ENCODE data around the gene PHF8. TPM values are rescaled to one million over a fixed set of nuclear protein-coding genes. Genes with fewer than 3 reads are reported as not detected.

The PHF8 gene
- total RNA-seq, 2 donors from 2014 or later: 21.4 to 31.0 TPM

GRCh38 chrX:53918702-53919101 lies 125.6 kb downstream of the PHF8 start:
- H3K9ac ChIP-seq (ENCODE audit: low read depth in 2 of 2, low read length in 2 of 2): no peak overlapping the region
- H3K36me3 ChIP-seq: no peaks in the 10 kb centered on the region
- no peak overlapping the region for H3K27ac ChIP-seq
- H3K4me3 ChIP-seq: no peak overlapping the region
- no peaks in the 10 kb centered on the region for H3K4me1 ChIP-seq
- H3K9me3 ChIP-seq: no peaks in the 10 kb centered on the region
- H3K27me3 ChIP-seq: no peaks in the 10 kb centered on the region
- no peak for DNase-seq
- intact Hi-C loops (cut with DNase I): no loop called here
- no peak for TF ChIP-seq CTCF (IDR thresholded peaks at IDR 0.05)

- DNase-seq: no peak
- Histone ChIP-seq H3K9ac (ENCODE audit: low read depth in 2 of 2, low read length in 2 of 2) (no peak overlapping the region), H3K27ac (no peak overlapping the region), H3K4me3 (no peak overlapping the region), H3K27me3 (no peaks in the 10 kb centered on the region), H3K9me3 (no peaks in the 10 kb centered on the region), H3K4me1 (no peaks in the 10 kb centered on the region), H3K36me3 (no peaks in the 10 kb centered on the region)
- TF ChIP-seq CTCF (IDR thresholded peaks at IDR 0.05): no peak
- intact Hi-C loops (cut with DNase I): no loop called here
These were observed 143.7 kb downstream of the PHF8 start for GRCh38 chrX:53900623-53901022.

- Histone ChIP-seq H3K9ac (ENCODE audit: low read depth in 2 of 2, low read length in 2 of 2) (no peak overlapping the region), H3K4me3 (no peak overlapping the region), H3K4me1 (no peaks in the 10 kb centered on the region), H3K27me3 (no peaks in the 10 kb centered on the region), H3K9me3 (no peaks in the 10 kb centered on the region), H3K27ac (no peak overlapping the region), H3K36me3 (no peaks in the 10 kb centered on the region)
- DNase-seq: no peak
- intact Hi-C loops (cut with DNase I): no loop called here
- TF ChIP-seq CTCF (IDR thresholded peaks at IDR 0.05): no peak
These were observed 149.0 kb downstream of the PHF8 start for GRCh38 chrX:53895270-53895669.

Other genes with a start within 250 kb of the PHF8 start
- gene FAM120C, start 138.8 kb upstream of the PHF8 start, total RNA-seq: 1 to 10 TPM; 3.6 to 4.4 TPM